NT2/D1 (cell line): ENCODE data around the gene NR2E1.

Experiments used
- SUZ12 ChIP-seq: IDR thresholded peaks from 2 replicates; pipeline ENCODE4 v1.6.1; 2011; ENCODE audit not compliant: insufficient read length, insufficient read depth; ENCODE audit errors: extremely low read depth
- YY1 ChIP-seq: IDR thresholded peaks from 2 replicates; pipeline ENCODE4 v1.6.1; 2011; ENCODE audit not compliant: insufficient read length, insufficient read depth
- ZNF274 ChIP-seq: IDR thresholded peaks from 2 replicates; pipeline ENCODE4 v1.6.1; 2011; ENCODE audit warnings: mild to moderate bottlenecking, low read depth, low read length

GRCh38 chr6:108203189-108204112, 37.6 kb downstream of the NR2E1 start:
- TF ChIP-seq SUZ12: no peak
- TF ChIP-seq YY1: no peak
- TF ChIP-seq ZNF274: no peak
